ENCODE measurements around the gene RERE. TPM values are rescaled to one million over a fixed set of nuclear protein-coding genes. Genes with fewer than 3 reads are reported as not detected.

Gene RERE
- polyA plus RNA-seq (ENCODE audit: insufficient read length in 4 of 4): 100 to 1,000 TPM; 142 to 184 (median 145) TPM

- DNase-seq (ENCODE audit: low read depth in 4 of 4, low spot score in 3 of 4): peak; percentile 87 to 90 (median 88)
Observed at GRCh38 chr1:8817412-8818324, at the start of gene RERE. Gene RERE, minus strand, starts transcription at chr1:8817640.

GRCh38 chr1:8866792-8867415 lies 49.5 kb upstream of the RERE start:
- no peak for DNase-seq (ENCODE audit: low read depth in 4 of 4, low spot score in 3 of 4)

GRCh38 chr1:8866173-8866791 lies 48.8 kb upstream of the RERE start:
- DNase-seq (ENCODE audit: low read depth in 4 of 4, low spot score in 3 of 4): no peak

- DNase-seq (ENCODE audit: low read depth in 4 of 4, low spot score in 3 of 4): no peak
Observed at GRCh38 chr1:8864713-8865344, 47.4 kb upstream of the RERE start.

- DNase-seq (ENCODE audit: low read depth in 4 of 4, low spot score in 3 of 4): no peak
Observed at GRCh38 chr1:8863794-8864233, 46.4 kb upstream of the RERE start.

- DNase-seq (ENCODE audit: low read depth in 4 of 4, low spot score in 3 of 4): no peak
Observed at GRCh38 chr1:8863138-8863537, 45.7 kb upstream of the RERE start.

GRCh38 chr1:8862528-8862927 lies 45.1 kb upstream of the RERE start:
- no peak for DNase-seq (ENCODE audit: low read depth in 4 of 4, low spot score in 3 of 4)

- DNase-seq (ENCODE audit: low read depth in 4 of 4, low spot score in 3 of 4): no peak
Observed at GRCh38 chr1:8860738-8861516, 43.5 kb upstream of the RERE start.

- DNase-seq (ENCODE audit: low read depth in 4 of 4, low spot score in 3 of 4): peak in 1 of 4 donors; percentile 59
Observed at GRCh38 chr1:8858888-8859706, 41.7 kb upstream of the RERE start.

- no peak for DNase-seq (ENCODE audit: low read depth in 4 of 4, low spot score in 3 of 4)
Observed at GRCh38 chr1:8858112-8858668, 40.8 kb upstream of the RERE start.

GRCh38 chr1:8856689-8857412 lies 39.4 kb upstream of the RERE start:
- DNase-seq (ENCODE audit: low read depth in 4 of 4, low spot score in 3 of 4): no peak

- no peak for DNase-seq (ENCODE audit: low read depth in 4 of 4, low spot score in 3 of 4)
Observed at GRCh38 chr1:8854240-8854639, 36.8 kb upstream of the RERE start.

- no peak for DNase-seq (ENCODE audit: low read depth in 4 of 4, low spot score in 3 of 4)
Observed at GRCh38 chr1:8851060-8851459, 33.6 kb upstream of the RERE start.

GRCh38 chr1:8848663-8849386 lies 31.4 kb upstream of the RERE start:
- DNase-seq (ENCODE audit: low read depth in 4 of 4, low spot score in 3 of 4): peak; percentile 80 to 87 (median 82)

- no peak for DNase-seq (ENCODE audit: low read depth in 4 of 4, low spot score in 3 of 4)
Observed at GRCh38 chr1:8847990-8848389, 30.6 kb upstream of the RERE start.

GRCh38 chr1:8846263-8846662 lies 28.8 kb upstream of the RERE start:
- no peak for DNase-seq (ENCODE audit: low read depth in 4 of 4, low spot score in 3 of 4)
